Fibroblast of peridontal ligament (primary cell): ENCODE data around the gene CAPZA1.
"Not testable (repeated sequence)": the region's sequence is repeated elsewhere in the genome, so short reads cannot be mapped to it uniquely, and the experiment has no call there.

Source experiments
- DNase-seq: peaks from one replicate; pipeline ENCODE4 v3.0.0-alpha.2; 2010; ENCODE audit errors: extremely low read depth

Gene CAPZA1

DNA sequence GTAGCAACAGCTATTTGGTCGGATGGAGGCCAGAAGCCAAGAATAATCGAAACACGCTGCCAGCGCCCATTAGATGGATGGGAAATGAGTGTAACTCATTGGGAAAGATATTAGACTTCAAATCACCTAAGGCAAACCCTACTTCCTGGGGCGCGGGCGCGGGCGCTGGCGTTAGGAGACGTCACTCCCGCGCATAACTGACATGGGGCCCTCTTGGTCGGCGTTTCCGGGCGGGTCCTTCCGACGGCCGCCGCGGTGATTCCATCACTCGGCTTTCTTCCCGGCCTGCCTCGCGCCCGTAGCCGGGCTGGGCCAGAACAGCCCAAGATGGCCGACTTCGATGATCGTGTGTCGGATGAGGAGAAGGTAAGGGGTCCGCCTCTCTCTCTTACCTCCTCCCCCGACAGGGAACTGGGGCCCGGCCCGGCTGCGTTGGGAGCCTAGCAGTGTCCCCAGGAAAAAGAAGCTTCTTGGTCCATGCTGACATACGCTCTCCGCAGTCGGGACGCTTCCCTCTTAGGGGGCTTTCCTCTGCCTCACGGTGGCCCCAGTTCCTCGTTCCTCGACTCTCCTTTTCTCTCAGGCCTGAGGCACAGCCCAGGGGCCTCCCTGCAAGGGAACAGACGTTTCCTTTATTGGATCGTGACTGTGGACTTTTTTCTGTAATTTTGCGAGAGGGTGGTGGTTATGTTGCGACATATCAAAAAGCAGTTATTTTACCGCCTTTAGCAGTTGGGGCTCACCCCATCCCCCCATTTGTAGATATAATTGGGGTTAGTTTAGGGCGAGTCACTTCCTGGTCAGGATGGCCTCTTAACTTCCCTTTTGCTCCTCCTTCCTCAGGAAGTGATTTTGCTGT is at the start of gene CAPZA1:
TSS of gene CAPZA1 (plus strand) at position 315 of the 859 bp plus-strand sequence. CDS start at position 328, 13 bp downstream.
- peak; percentile 89 for DNase-seq

DNA sequence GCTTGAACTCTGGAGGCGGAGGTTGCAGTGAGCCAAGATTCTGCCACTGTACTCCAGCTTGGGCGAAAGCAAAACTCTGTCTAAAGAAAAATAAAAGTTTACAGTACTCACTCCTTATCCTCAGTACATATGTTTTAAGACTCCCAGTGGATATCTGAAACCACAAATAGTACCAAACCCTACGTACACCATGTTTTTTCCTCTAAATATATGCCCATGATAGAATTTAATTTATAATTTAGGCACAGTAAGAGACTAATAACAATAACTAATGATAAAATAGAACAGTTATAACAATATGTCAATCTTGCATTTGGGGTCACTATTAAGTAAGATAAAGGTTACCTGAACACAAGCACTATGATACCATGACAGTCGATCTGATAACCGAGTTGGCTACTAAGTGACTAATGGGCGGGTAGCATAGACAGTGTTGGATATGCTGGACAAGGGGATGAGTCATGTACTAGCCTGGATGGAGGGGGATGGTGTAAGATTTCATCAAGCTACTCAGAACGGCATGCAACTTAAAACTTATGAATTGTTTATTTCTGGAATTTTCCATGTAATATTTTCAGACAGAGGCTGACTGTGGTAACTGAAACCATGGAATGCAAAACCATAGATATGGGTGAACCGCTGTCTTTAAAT is 44.4 kb upstream of the CAPZA1 start:
- peak; percentile 93 for DNase-seq

DNA sequence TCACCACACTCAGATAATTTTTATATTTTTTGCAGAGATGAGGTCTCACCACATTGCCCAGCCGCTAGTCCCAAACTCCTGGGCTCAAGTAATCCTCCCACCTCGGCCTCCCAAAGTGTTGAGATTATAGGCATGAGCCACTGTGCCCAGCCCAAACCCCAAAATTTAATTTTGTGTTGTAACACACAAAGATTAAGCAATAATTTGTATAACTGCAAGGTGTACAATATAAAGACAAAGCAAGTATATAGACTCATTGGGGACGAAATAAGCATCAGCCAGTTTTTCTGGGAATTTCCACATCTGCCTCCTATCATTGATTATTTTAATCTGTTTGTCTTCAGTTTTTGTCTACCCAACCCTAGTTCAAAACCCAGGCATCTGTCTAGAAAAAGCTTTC is 43.4 kb upstream of the CAPZA1 start:
- no peak for DNase-seq

GRCh38 chr1:112579801-112580510 is 39.7 kb upstream of the CAPZA1 start:
- DNase-seq: peak; percentile 85

GRCh38 chr1:112581586-112582192 is 37.9 kb upstream of the CAPZA1 start:
- DNase-seq: peak; percentile 40

DNA sequence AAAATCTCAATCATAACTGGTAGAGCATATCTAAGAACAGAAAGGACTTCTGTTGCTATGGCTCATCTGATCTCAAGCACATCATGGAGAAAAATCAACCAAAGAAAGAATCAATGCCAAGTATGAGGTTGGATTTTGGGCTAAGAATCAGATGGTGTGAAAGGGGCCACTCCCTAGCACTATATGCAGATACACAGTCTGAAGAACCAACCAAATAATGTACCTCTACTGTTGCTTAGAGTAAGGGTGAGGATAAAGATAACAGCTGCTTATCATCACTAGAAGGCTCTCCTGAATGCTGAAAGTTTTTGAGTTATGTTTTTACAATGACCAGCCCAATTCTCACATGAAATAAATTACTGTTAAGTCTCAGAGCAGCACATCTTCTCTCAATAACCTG is 36.3 kb upstream of the CAPZA1 start:
- peak; percentile 27 for DNase-seq

- no peak for DNase-seq
Observed at GRCh38 chr1:112589766-112590165, 29.9 kb upstream of the CAPZA1 start.

- DNase-seq: no peak
Observed at GRCh38 chr1:112594208-112594876, 25.3 kb upstream of the CAPZA1 start.

- DNase-seq: no peak
Observed at GRCh38 chr1:112599477-112599876, 20.2 kb upstream of the CAPZA1 start.

DNA sequence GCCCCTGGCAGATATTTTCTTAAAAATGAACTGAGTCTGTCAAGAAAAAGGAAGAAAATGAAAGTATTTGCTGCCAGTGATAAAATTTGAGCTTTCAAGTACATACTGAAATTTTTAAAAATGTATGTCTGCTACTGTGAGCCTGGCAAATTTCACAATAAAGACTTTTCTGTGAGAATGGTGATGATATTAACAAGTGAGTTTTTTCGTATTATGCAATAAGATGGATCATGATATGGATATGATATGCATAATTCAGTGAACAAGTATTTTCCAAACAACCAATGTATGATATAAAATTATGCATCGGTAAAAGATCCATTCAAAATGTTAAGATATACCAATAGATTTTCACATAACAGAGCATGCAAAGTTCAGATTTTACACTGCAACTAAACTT is 16.6 kb upstream of the CAPZA1 start:
- DNase-seq: no peak

DNA sequence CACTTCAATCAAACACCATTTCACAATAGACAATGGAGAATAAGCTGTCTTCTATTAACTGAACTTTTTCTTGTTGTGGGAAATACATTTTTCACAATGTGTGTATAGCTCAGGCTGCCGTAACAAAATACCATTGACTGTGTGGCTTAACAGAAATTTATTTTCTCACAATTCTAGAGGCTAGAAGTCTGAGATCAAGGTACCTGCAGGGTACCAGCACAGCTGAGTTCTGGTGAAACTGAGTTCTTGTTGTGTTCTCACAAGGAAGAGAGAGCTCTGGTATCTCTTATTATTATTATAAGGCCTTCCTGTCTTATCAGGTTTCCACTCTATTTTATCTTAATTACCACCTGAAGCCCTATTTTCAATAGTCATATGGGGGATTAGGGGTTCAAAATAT is 16.1 kb upstream of the CAPZA1 start:
- no peak for DNase-seq

- no peak for DNase-seq
Observed at GRCh38 chr1:112605633-112606327, 13.9 kb upstream of the CAPZA1 start.

DNA sequence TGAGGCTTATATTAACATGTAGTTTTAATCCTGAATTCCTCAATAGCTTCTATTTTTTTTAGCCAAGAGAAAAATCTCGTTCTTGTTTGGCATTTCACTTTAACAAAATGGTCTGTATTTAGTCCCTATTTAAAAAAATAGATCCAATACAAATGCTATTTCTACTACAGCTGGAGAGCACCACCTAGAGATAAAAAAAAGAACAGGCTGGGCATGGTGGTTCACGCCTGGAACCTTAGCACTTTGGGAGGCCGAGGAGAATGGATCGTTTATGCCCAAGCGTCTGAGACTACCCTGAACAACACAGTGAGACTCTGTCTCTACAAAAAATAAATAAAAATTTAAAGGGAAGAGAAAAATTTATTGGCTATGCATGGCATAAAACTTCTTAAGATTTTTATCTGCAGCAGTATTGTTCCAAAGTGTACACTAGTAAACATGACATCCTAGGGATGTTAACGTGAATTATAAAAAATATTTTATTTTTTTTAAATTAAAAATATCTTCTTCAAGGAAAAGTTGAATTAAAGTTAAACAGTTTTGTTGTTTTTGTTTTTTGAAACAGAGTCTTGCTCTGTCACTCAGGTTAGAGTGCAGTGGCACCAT is 5.1 kb upstream of the CAPZA1 start:
- peak; percentile 76 for DNase-seq

DNA sequence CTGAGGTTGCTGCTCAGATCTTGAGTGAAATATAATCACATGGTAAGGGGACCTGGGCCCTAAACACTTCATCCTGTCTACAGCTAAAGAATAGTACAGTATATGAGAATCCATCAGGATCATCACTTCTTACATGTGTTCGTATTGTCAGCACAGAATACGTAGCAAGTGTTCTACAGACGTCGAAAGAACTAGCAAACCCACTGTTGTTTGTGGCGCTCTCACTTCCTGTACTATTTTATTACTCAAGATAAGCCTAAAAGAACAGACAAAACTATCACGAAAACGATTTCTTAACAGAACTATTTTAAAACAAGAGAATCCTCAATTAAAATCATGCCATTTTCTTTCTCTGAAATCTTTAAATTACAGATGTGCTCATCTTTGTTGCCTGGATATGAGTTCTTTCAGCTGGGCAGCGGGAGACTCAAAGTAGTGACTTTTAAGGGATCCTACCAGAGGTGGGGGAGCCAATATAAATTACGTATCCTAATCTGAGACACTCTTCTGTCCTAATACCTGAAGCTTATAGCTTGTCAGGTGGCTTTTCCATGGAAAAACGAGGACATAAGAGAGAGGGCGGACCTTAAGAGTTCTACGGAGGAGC is 1.4 kb upstream of the CAPZA1 start:
- DNase-seq: peak; percentile 47

DNA sequence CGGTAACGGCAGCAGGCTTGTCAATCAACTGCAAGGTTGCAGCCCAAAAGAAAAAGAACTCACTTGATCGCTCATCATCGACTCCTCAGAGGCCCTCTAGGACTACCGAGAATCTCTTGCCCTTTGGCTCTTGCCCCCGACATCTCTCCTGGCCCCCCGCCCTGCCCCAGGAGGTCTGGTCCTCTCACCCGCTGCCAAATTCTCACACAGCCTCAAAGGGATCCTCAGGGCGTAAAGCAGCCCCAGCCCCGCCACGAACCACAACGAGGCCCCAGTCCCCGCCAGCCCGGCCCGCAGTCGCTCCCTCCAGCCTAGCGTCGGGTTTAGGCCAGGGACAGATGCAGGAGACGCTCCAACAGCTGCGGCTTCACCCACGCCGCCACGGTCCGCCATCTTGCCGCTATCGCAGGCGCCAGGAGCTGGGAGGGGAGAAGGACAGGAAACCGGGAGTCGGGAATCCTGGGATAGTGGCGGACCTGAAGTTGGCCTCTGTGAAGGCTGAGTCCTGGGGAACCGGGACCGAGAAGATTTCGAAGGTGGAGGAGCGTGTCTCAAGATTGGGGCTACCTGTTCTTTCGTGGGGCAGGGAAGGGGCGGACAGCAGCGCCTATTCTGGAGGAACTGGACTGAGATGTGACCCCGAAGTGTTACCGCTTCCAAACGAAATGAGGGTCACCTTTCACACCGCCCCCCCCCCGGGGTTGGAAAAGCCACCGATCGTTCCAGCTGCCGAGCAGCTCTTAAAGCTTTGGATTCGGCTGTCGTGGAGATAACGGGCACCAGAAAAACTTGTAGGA is 713 bp upstream of the CAPZA1 start, which contains the start of gene ST7L:
TSS of gene ST7L (minus strand) at position 421 of the 797 bp plus-strand sequence. CDS start at position 393, 28 bp downstream.
- DNase-seq: peak; percentile 73

DNA sequence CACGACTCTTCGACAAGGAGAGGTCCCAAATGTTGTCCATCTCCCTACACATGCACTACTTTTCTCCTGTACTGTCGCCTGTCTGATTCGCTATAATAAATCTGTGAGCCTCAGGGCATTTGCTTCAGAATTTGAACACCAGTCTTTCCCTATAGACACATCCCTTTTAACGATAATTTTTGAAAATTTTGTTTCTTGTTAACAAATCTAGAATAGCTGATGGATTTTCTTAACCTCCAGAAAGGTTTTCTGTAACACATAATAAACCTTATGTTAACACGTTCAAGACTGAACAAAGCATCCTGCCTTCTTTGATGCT is 704 bp downstream of the CAPZA1 start:
- DNase-seq: no peak

DNA sequence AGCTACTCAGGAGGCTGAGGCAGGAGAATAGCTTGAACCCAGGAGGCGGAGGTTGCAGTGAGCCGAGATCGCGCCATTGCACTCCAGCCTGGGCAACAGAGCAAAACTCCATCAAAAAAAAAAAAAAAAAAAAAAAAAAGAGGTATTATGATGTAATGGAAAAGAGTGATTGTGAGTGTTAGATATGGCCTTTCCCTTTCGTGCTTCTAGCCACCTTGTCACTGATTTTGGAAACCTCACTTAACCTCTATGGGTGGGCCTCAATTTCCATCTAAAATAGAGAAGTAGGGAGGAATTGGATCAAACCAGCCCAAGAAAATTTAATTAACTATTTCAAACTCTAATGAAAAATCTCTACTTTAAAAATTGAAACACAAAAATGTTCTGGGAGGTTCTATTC is 4.9 kb downstream of the CAPZA1 start:
- not testable (repeated sequence) for DNase-seq

- DNase-seq: no peak
Observed at GRCh38 chr1:112625696-112626095, 6.1 kb downstream of the CAPZA1 start.

- no peak for DNase-seq
Observed at GRCh38 chr1:112626193-112626592, 6.6 kb downstream of the CAPZA1 start.
